ENCODE measurements around the gene LRRC25. TPM values are rescaled to one million over a fixed set of nuclear protein-coding genes. Genes with fewer than 3 reads are reported as not detected.
"Not testable (repeated sequence)": the region's sequence is repeated elsewhere in the genome, so short reads cannot be mapped to it uniquely, and the experiment has no call there.

Gene LRRC25
- total and polyA plus RNA-seq, 5 donors: 1.5 to 4.3 (median 3.6) TPM

- intact Hi-C loops (cut with DNase I): no loop called here
- H3K4me1 ChIP-seq (ENCODE audit: control insufficient read depth, insufficient read depth, low read length): no peaks in the 10 kb centered on the region
- H3K27ac ChIP-seq (ENCODE audit: low read length): no peak overlapping the region
- no peaks in the 10 kb centered on the region for H3K27me3 ChIP-seq (ENCODE audit: control insufficient read depth, insufficient read depth)
- no peak overlapping the region for H3K4me3 ChIP-seq (ENCODE audit: low read length)
- ATAC-seq (peak; percentile 90), DNase-seq (peak; percentile 81 to 94 (median 94))
- H3K9me3 ChIP-seq (ENCODE audit: control insufficient read depth, low read length): no peaks in the 10 kb centered on the region
- 7% methylated on average over 86 of the region's 86 CpGs for WGBS
Measured at GRCh38 chr19:18388100-18388959, 9.1 kb downstream of the LRRC25 start.

GRCh38 chr19:18386543-18387271, 10.7 kb downstream of the LRRC25 start:
- Histone ChIP-seq H3K9me3 (ENCODE audit: control insufficient read depth, low read length) (no peaks in the 10 kb centered on the region), H3K27ac (ENCODE audit: low read length) (no peak overlapping the region), H3K27me3 (ENCODE audit: control insufficient read depth, insufficient read depth) (no peaks in the 10 kb centered on the region), H3K4me3 (ENCODE audit: low read length) (no peak overlapping the region), H3K4me1 (ENCODE audit: control insufficient read depth, insufficient read depth, low read length) (no peaks in the 10 kb centered on the region)
- DNase-seq (no peak), ATAC-seq (no peak)
- WGBS: 84% methylated on average over 14 of the region's 14 CpGs
- intact Hi-C loops (cut with DNase I): no loop called here

GRCh38 chr19:18385675-18386542, 11.5 kb downstream of the LRRC25 start, which contains the start of gene GDF15:
TSS of gene GDF15 (plus strand) at chr19:18386158. CDS start at chr19:18386190, 32 bp downstream.
- Histone ChIP-seq H3K9me3 (ENCODE audit: control insufficient read depth, low read length) (no peaks in the 10 kb centered on the region), H3K27me3 (ENCODE audit: control insufficient read depth, insufficient read depth) (no peaks in the 10 kb centered on the region), H3K27ac (ENCODE audit: low read length) (no peak within 1 kb of the TSS), H3K4me3 (ENCODE audit: low read length) (no peak within 1 kb of the TSS), H3K4me1 (ENCODE audit: control insufficient read depth, insufficient read depth, low read length) (no peaks in the 10 kb centered on the region)
- intact Hi-C loops (cut with DNase I): no loop called here
- 41% methylated on average over 33 of the region's 33 CpGs for WGBS
- ATAC-seq: peak; percentile 44 to 45
- peak; percentile 52 to 78 (median 71) for DNase-seq

GRCh38 chr19:18385359-18385674, 12.1 kb downstream of the LRRC25 start:
- peaks cover under 1% of the 10 kb centered on the region for H3K4me1 ChIP-seq (ENCODE audit: control insufficient read depth, insufficient read depth, low read length)
- H3K27ac ChIP-seq (ENCODE audit: low read length): no peak overlapping the region
- ATAC-seq: no peak
- WGBS: 91% methylated on average over 3 of the region's 3 CpGs
- no peak for DNase-seq
- no peaks in the 10 kb centered on the region for H3K27me3 ChIP-seq (ENCODE audit: control insufficient read depth, insufficient read depth)
- no peaks in the 10 kb centered on the region for H3K9me3 ChIP-seq (ENCODE audit: control insufficient read depth, low read length)
- intact Hi-C loops (cut with DNase I): no loop called here
- no peak overlapping the region for H3K4me3 ChIP-seq (ENCODE audit: low read length)

GRCh38 chr19:18384775-18385174, 12.6 kb downstream of the LRRC25 start:
- DNase-seq (no peak), ATAC-seq (no peak)
- Histone ChIP-seq H3K27ac (ENCODE audit: low read length) (no peak overlapping the region), H3K9me3 (ENCODE audit: control insufficient read depth, low read length) (no peaks in the 10 kb centered on the region), H3K27me3 (ENCODE audit: control insufficient read depth, insufficient read depth) (no peaks in the 10 kb centered on the region), H3K4me1 (ENCODE audit: control insufficient read depth, insufficient read depth, low read length) (peaks cover 3% of the 10 kb centered on the region), H3K4me3 (ENCODE audit: low read length) (no peak overlapping the region)
- intact Hi-C loops (cut with DNase I): no loop called here
- whole genome bisulfite sequencing: 77% methylated on average over 7 of the region's 7 CpGs

- H3K9me3 ChIP-seq (ENCODE audit: control insufficient read depth, low read length); H3K4me1 ChIP-seq (ENCODE audit: control insufficient read depth, insufficient read depth, low read length); H3K27me3 ChIP-seq (ENCODE audit: control insufficient read depth, insufficient read depth); intact Hi-C loops (cut with DNase I); DNase-seq; ATAC-seq; H3K27ac ChIP-seq (ENCODE audit: low read length); H3K4me3 ChIP-seq (ENCODE audit: low read length): not testable (repeated sequence)
- WGBS: 94% methylated on average over 11 of the region's 11 CpGs
Measured at GRCh38 chr19:18383622-18384021, 13.8 kb downstream of the LRRC25 start.

GRCh38 chr19:18380843-18381242, 16.6 kb downstream of the LRRC25 start:
- H3K9me3 ChIP-seq (ENCODE audit: control insufficient read depth, low read length): no peaks in the 10 kb centered on the region
- DNase-seq (no peak), ATAC-seq (no peak)
- WGBS: 87% methylated on average over 3 of the region's 3 CpGs
- intact Hi-C loops (cut with DNase I): no loop called here
- H3K27me3 ChIP-seq (ENCODE audit: control insufficient read depth, insufficient read depth): no peaks in the 10 kb centered on the region
- H3K27ac ChIP-seq (ENCODE audit: low read length): peak overlapping the region; percentile 39
- H3K4me3 ChIP-seq (ENCODE audit: low read length): no peak overlapping the region
- peaks cover 3% of the 10 kb centered on the region for H3K4me1 ChIP-seq (ENCODE audit: control insufficient read depth, insufficient read depth, low read length)

- intact Hi-C loops (cut with DNase I): no loop called here
- WGBS: 36% methylated on average over 22 of the region's 22 CpGs
- peak overlapping the region; percentile 39 for H3K27ac ChIP-seq (ENCODE audit: low read length)
- peak; percentile 78 to 82 for ATAC-seq
- H3K4me3 ChIP-seq (ENCODE audit: low read length): no peak overlapping the region
- peak; percentile 87 to 94 (median 89) for DNase-seq
- no peaks in the 10 kb centered on the region for H3K27me3 ChIP-seq (ENCODE audit: control insufficient read depth, insufficient read depth)
- H3K9me3 ChIP-seq (ENCODE audit: control insufficient read depth, low read length): no peaks in the 10 kb centered on the region
- H3K4me1 ChIP-seq (ENCODE audit: control insufficient read depth, insufficient read depth, low read length): peaks cover 3% of the 10 kb centered on the region
Measured at GRCh38 chr19:18379803-18380747, 17.3 kb downstream of the LRRC25 start.

- no peak overlapping the region for H3K4me3 ChIP-seq (ENCODE audit: low read length)
- peaks cover 14% of the 10 kb centered on the region for H3K4me1 ChIP-seq (ENCODE audit: control insufficient read depth, insufficient read depth, low read length)
- ATAC-seq (no peak), DNase-seq (no peak)
- H3K27ac ChIP-seq (ENCODE audit: low read length): no peak overlapping the region
- H3K27me3 ChIP-seq (ENCODE audit: control insufficient read depth, insufficient read depth): no peaks in the 10 kb centered on the region
- 88% methylated on average over 6 of the region's 6 CpGs for WGBS
- intact Hi-C loops (cut with DNase I): no loop called here
- no peaks in the 10 kb centered on the region for H3K9me3 ChIP-seq (ENCODE audit: control insufficient read depth, low read length)
Measured at GRCh38 chr19:18377026-18377425, 20.4 kb downstream of the LRRC25 start.
